HL-60 (cell line): ENCODE data around the gene LINC00632.

ENCODE experiments used
- CTCF ChIP-seq: IDR thresholded peaks from one replicate; pipeline ENCODE4 v1.5.1; 2011; ENCODE audit warnings: low read length, control low read depth, inconsistent platforms; ENCODE audit not compliant: insufficient read depth
- GABPA ChIP-seq: IDR thresholded peaks from 2 replicates; pipeline ENCODE4 v1.6.1; 2012; ENCODE audit warnings: low read depth
- POLR2AphosphoS5 ChIP-seq: IDR thresholded peaks from 2 replicates; pipeline ENCODE4 v1.6.1; 2012; ENCODE audit warnings: low read depth
- REST ChIP-seq: IDR thresholded peaks from 2 replicates; pipeline ENCODE4 v1.6.1; 2012; ENCODE audit warnings: low read depth; ENCODE audit not compliant: insufficient replicate concordance
- SPI1 ChIP-seq: IDR thresholded peaks from 2 replicates; pipeline ENCODE4 v1.6.1; 2012; ENCODE audit warnings: low read depth, mild to moderate bottlenecking, borderline replicate concordance

- TF ChIP-seq GABPA = no peak
- no peak for TF ChIP-seq CTCF
- no peak for TF ChIP-seq POLR2AphosphoS5
- TF ChIP-seq REST = no peak
- TF ChIP-seq SPI1 = no peak
These were observed 113.3 kb downstream of the LINC00632 start for GRCh38 chrX:140822861-140823260.
